Astrocyte (in vitro differentiated cells and primary cell): ENCODE results near the gene PROKR1. TPM values are rescaled to one million over a fixed set of nuclear protein-coding genes. Genes with fewer than 3 reads are reported as not detected.
A peak's percentile ranks its signal among the peaks of the same experiment; 100 is the strongest.

Experiments used
- DNase-seq: peaks from one replicate; pipeline ENCODE4 v3.0.0-alpha.2; 2010; ENCODE audit warnings: low read depth
- FAIRE-seq: peaks from 2 replicates; lab custom pipeline; 2011; peaks lifted over from hg19 to GRCh38; lab: Jason Lieb, UNC
- H2AFZ ChIP-seq: 2 replicates; pipeline ENCODE4 v1.6.0; 2012; ENCODE audit warnings: low read depth, low read length, inconsistent platforms
- H3K27ac ChIP-seq: 2 replicates; pipeline ENCODE4 v1.5.1; 2011; ENCODE audit warnings: low read depth, low read length, inconsistent platforms
- H3K27me3 ChIP-seq: 2 replicates; pipeline ENCODE4 v1.6.0; 2011; ENCODE audit warnings: low read length, inconsistent platforms; ENCODE audit not compliant: insufficient read depth
- H3K36me3 ChIP-seq: 2 replicates; pipeline ENCODE4 v1.5.1; 2011; ENCODE audit warnings: low read length, inconsistent platforms; ENCODE audit not compliant: insufficient read depth
- H3K4me1 ChIP-seq: 2 replicates; pipeline ENCODE4 v1.5.1; 2011; ENCODE audit warnings: low read length, inconsistent platforms; ENCODE audit not compliant: insufficient read depth
- H3K4me2 ChIP-seq: 2 replicates; pipeline ENCODE4 v1.6.0; 2012; ENCODE audit warnings: low read length, inconsistent platforms
- H3K4me3 ChIP-seq: 2 replicates; pipeline ENCODE4 v1.5.1; 2011; ENCODE audit warnings: low read depth, mild to moderate bottlenecking, low read length, inconsistent platforms; ENCODE audit not compliant: insufficient read depth
- H3K79me2 ChIP-seq: 2 replicates; pipeline ENCODE4 v1.6.0; 2012; ENCODE audit warnings: mild to moderate bottlenecking, low read length, inconsistent platforms; ENCODE audit not compliant: insufficient read depth
- H3K9ac ChIP-seq: 2 replicates; pipeline ENCODE4 v1.6.0; 2012; ENCODE audit warnings: mild to moderate bottlenecking, low read length, inconsistent platforms
- H3K9me3 ChIP-seq: 2 replicates; pipeline ENCODE4 v1.5.1; 2012; ENCODE audit warnings: low read depth, mild to moderate bottlenecking, low read length, inconsistent platforms; ENCODE audit not compliant: insufficient read depth
- H4K20me1 ChIP-seq: 2 replicates; pipeline ENCODE4 v1.6.0; 2012; ENCODE audit warnings: low read length, inconsistent platforms; ENCODE audit not compliant: insufficient read depth
- H3K27ac Mint-ChIP-seq: one replicate; pipeline ENCODE4 v1.8.0; 2021; ENCODE audit warnings: mild to moderate bottlenecking, mixed read lengths; ENCODE audit not compliant: unreplicated experiment
- H3K27me3 Mint-ChIP-seq: one replicate; pipeline ENCODE4 v1.8.0; 2021; ENCODE audit warnings: low read depth, mixed read lengths; ENCODE audit not compliant: unreplicated experiment
- H3K36me3 Mint-ChIP-seq: one replicate; pipeline ENCODE4 v1.8.0; 2021; ENCODE audit warnings: low read depth, mixed read lengths; ENCODE audit not compliant: unreplicated experiment
- H3K4me1 Mint-ChIP-seq: one replicate; pipeline ENCODE4 v1.8.0; 2021; ENCODE audit warnings: low read depth, mixed read lengths; ENCODE audit not compliant: unreplicated experiment
- H3K4me3 Mint-ChIP-seq: one replicate; pipeline ENCODE4 v1.8.0; 2021; ENCODE audit warnings: mild to moderate bottlenecking, moderate library complexity, mixed read lengths; ENCODE audit not compliant: unreplicated experiment
- H3K9me3 Mint-ChIP-seq: one replicate; pipeline ENCODE4 v1.8.0; 2021; ENCODE audit warnings: mild to moderate bottlenecking, mixed read lengths; ENCODE audit not compliant: unreplicated experiment
- EZH2 ChIP-seq: IDR thresholded peaks from 2 replicates; pipeline ENCODE4 v1.6.1; 2012; ENCODE audit warnings: mild to moderate bottlenecking, low read length, inconsistent platforms; ENCODE audit not compliant: insufficient read depth
- total RNA-seq: library from RNA; stranded (reverse); gene quantifications from 2 replicates; pipeline ENCODE4 v1.2.1, GENCODE V29; 2021
- TF ChIP-seq, protein P1 (sequence below): IDR thresholded peaks from 2 replicates; pipeline ENCODE4 v1.5.1; 2011; ENCODE audit warnings: low read depth, mild to moderate bottlenecking, inconsistent platforms, low read length, moderate library complexity; ENCODE audit not compliant: insufficient read depth

The PROKR1 gene
- total RNA-seq, 1 donor from 2014 or later: 0.05 TPM

DNA sequence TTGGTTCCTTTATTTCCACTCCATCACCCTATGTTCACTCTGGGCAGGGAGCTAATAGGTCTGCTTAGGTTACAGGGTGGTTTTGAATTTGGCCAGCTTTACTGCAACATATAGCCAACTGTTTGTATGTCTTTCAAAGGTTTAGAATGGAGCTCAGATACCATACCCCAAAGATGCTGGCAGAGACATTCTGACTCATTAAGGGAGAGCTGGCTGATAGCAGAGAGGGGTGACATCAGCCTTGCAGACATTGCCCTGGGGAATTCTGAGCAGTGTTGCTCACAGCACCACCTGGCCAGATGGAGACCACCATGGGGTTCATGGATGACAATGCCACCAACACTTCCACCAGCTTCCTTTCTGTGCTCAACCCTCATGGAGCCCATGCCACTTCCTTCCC lies 2.1 kb downstream of the PROKR1 start:
- DNase-seq (peak; percentile 6), FAIRE-seq (no peak)
- peaks cover 4% of the 10 kb centered on the region for H3K4me1 Mint-ChIP-seq
- TF ChIP-seq, protein P1, sequence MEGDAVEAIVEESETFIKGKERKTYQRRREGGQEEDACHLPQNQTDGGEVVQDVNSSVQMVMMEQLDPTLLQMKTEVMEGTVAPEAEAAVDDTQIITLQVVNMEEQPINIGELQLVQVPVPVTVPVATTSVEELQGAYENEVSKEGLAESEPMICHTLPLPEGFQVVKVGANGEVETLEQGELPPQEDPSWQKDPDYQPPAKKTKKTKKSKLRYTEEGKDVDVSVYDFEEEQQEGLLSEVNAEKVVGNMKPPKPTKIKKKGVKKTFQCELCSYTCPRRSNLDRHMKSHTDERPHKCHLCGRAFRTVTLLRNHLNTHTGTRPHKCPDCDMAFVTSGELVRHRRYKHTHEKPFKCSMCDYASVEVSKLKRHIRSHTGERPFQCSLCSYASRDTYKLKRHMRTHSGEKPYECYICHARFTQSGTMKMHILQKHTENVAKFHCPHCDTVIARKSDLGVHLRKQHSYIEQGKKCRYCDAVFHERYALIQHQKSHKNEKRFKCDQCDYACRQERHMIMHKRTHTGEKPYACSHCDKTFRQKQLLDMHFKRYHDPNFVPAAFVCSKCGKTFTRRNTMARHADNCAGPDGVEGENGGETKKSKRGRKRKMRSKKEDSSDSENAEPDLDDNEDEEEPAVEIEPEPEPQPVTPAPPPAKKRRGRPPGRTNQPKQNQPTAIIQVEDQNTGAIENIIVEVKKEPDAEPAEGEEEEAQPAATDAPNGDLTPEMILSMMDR: no peak
- no peak for TF ChIP-seq EZH2
- H3K27ac Mint-ChIP-seq: no peak overlapping the region
- peaks cover 47% of the 10 kb centered on the region for H3K27me3 Mint-ChIP-seq
- Histone ChIP-seq H3K4me1 (peaks cover 5% of the 10 kb centered on the region), H3K4me2 (no peak overlapping the region), H3K27ac (no peak overlapping the region), H4K20me1 (no peaks in the 10 kb centered on the region), H3K36me3 (no peaks in the 10 kb centered on the region), H3K9me3 (peaks cover 4% of the 10 kb centered on the region), H3K4me3 (no peak overlapping the region), H2AFZ (no peak overlapping the region), H3K27me3 (peaks cover 55% of the 10 kb centered on the region), H3K9ac (no peak overlapping the region), H3K79me2 (no peaks in the 10 kb centered on the region)
- H3K36me3 Mint-ChIP-seq: no peaks in the 10 kb centered on the region
- H3K9me3 Mint-ChIP-seq: peaks cover 2% of the 10 kb centered on the region
- no peak overlapping the region for H3K4me3 Mint-ChIP-seq

DNA sequence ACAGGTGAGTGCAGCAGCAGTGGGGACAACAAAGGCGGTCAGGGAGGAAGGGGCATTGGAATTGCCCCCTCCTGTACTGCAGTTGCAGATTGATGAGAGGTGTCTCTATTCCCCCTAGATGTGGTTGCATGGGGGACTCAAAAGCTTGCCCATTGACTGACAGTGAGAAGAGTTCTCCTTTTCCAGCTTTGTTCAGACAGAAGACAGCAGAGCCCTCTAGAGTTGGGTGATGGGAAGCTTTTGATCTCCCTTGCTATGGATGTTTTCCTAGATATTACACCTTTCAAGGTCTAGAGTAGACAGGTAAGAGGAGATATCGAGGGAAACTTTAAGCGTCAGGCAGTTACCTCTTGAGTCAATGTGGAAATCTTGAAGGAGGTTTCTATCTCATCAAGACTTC lies 2.9 kb downstream of the PROKR1 start:
- Mint-ChIP-seq H3K36me3 (no peaks in the 10 kb centered on the region), H3K4me1 (peaks cover 4% of the 10 kb centered on the region), H3K4me3 (no peak overlapping the region), H3K27ac (no peak overlapping the region), H3K27me3 (peaks cover 50% of the 10 kb centered on the region), H3K9me3 (peaks cover 2% of the 10 kb centered on the region)
- peaks cover 50% of the 10 kb centered on the region for H3K27me3 ChIP-seq
- H3K27ac ChIP-seq: no peak overlapping the region
- DNase-seq: no peak
- no peaks in the 10 kb centered on the region for H4K20me1 ChIP-seq
- TF ChIP-seq, protein P1: no peak
- TF ChIP-seq EZH2: no peak
- H3K4me2 ChIP-seq: no peak overlapping the region
- H3K9ac ChIP-seq: no peak overlapping the region
- no peaks in the 10 kb centered on the region for H3K36me3 ChIP-seq
- H3K9me3 ChIP-seq: peaks cover 4% of the 10 kb centered on the region
- H3K4me1 ChIP-seq: peaks cover 5% of the 10 kb centered on the region
- H2AFZ ChIP-seq: no peak overlapping the region
- H3K79me2 ChIP-seq: no peaks in the 10 kb centered on the region
- no peak for FAIRE-seq
- no peak overlapping the region for H3K4me3 ChIP-seq

DNA sequence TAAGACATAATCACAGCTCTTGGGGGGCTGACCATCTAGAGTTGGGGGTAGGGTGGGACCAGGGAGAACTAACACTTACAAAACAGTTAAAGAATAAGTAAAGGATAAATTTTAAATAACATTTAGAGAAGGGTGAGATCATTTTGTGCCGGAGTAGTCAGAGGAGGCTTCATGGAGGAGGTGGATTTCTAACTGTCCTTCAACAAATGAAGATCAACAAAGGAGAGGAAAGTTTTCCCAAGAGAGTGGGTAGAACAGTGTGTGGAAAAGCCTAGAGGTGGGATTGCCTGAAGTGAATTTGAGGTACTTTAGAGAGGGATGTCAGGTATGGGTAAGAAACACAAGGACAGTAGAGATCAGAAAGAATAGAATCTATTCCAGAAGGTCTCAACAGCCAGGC lies 7.3 kb downstream of the PROKR1 start:
- H4K20me1 ChIP-seq: no peaks in the 10 kb centered on the region
- Mint-ChIP-seq H3K36me3 (no peaks in the 10 kb centered on the region), H3K27me3 (peaks cover 33% of the 10 kb centered on the region), H3K9me3 (peaks cover 1% of the 10 kb centered on the region), H3K4me3 (no peak overlapping the region), H3K4me1 (peaks cover 12% of the 10 kb centered on the region), H3K27ac (no peak overlapping the region)
- H3K4me1 ChIP-seq: peaks cover 14% of the 10 kb centered on the region
- H3K27ac ChIP-seq: no peak overlapping the region
- no peak overlapping the region for H3K4me3 ChIP-seq
- no peak overlapping the region for H3K4me2 ChIP-seq
- DNase-seq (no peak), FAIRE-seq (no peak)
- no peaks in the 10 kb centered on the region for H3K36me3 ChIP-seq
- H3K27me3 ChIP-seq: peaks cover 21% of the 10 kb centered on the region
- TF ChIP-seq, protein P1: no peak
- no peak for TF ChIP-seq EZH2
- no peak overlapping the region for H3K9ac ChIP-seq
- no peaks in the 10 kb centered on the region for H3K79me2 ChIP-seq
- H3K9me3 ChIP-seq: peaks cover 4% of the 10 kb centered on the region
- no peak overlapping the region for H2AFZ ChIP-seq
